Hepatocyte (in vitro differentiated cells): ENCODE results near the gene IDI1.

Experiments
- CTCF ChIP-seq: fragments of 200-600 bp; sonication (generic); IDR thresholded peaks from 2 replicates; pipeline ENCODE4 v1.5.1; 2016; ENCODE audit warnings: antibody characterized with exemption, mild to moderate bottlenecking; ENCODE audit not compliant: poor library complexity
- EZH2 ChIP-seq: fragments of 200-600 bp; sonication (generic); IDR thresholded peaks from 2 replicates; pipeline ENCODE4 v1.6.1; 2016; ENCODE audit warnings: antibody characterized with exemption, mild to moderate bottlenecking, borderline replicate concordance
- EZH2phosphoT487 ChIP-seq: fragments of 200-600 bp; sonication (generic); IDR thresholded peaks from one replicate; pipeline ENCODE4 v1.6.1; 2018; ENCODE audit warnings: antibody characterized with exemption, mild to moderate bottlenecking, low read depth, moderate library complexity; ENCODE audit not compliant: unreplicated experiment, severe bottlenecking

- TF ChIP-seq CTCF (no peak), EZH2phosphoT487 (no peak), EZH2 (no peak)
These were observed 58.1 kb downstream of the IDI1 start for GRCh38 chr10:990808-991207.
